HG03442 (cell line): Measurements from ENCODE around the gene TBX19.
"Not testable (repeated sequence)": the region's sequence is repeated elsewhere in the genome, so short reads cannot be mapped to it uniquely, and the experiment has no call there.

Experiments
- ATAC-seq: cut with Tn5 transposase; IDR thresholded peaks from one replicate; pipeline ENCODE4 v1.9.1; 2021; ENCODE audit warnings: mild to moderate bottlenecking, moderate library complexity; ENCODE audit not compliant: unreplicated experiment

The TBX19 gene

DNA sequence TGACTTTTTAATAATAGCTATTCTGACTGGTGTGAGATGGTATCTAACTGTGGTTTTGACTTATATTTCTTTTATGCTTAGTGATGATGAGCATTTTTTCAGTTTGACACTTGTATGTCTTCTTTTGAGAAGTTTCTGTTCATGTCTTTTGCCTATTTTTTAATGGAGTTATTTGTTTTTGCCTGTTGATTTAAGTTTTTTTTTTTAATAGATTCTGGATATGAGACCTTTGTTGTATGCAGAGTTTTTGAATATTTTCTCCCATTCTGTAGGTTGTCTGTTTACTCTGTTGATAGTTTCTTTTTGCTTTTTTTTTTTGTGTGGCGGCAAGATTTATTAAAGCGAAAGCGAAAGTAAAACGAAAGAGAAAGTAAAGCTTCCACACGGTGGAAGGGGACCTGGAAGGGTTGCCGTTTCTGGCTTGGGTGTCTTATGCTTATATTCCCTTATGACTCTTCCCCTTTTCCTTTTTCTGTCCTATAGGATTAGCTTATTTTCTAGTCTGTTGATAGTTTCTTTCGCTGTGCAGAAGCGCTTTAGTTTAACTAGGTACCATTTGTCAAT is 67.6 kb downstream of the TBX19 start:
- no peak for ATAC-seq

- ATAC-seq = not testable (repeated sequence)
Observed at GRCh38 chr1:168354335-168355269, 73.9 kb downstream of the TBX19 start.

DNA sequence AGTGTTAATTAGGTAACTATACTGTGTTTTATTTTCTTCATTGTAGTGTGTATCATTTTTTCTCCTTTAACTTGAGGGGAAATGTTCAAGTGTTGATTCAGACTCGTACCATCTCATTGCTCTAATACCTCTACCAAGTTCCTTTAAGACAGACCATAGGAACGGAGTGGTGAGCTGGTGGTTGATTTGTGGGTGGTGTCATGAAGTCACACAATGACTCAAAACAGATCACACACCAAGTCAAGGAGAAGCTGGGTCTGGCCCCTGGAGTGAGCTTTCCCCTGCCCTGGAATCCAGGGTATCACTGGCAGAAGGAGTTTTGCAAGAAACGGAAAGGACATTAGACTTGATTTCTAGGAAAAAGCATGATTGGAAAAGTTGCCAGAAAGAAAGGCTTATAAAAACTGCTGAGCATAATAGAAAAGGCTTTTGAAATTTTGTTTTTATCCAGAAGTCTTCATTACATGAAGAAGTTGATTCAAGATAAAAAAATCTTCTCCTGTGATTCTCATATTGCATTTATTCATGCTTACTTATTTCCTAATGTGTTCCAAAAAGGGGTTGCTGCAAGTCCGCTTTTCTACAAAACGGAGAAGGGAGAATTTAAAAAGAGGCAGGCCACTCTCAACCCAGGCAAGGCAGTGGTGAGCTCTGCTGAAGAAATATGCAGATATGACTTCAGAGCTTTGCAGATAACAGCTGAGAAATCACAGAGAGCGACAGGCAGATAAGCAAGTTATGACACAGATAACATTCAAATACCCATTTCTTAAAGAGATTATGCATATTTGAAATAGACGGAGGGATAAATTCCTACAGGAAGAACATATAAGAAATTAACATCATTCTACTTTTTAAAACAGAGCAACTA is 79.7 kb downstream of the TBX19 start:
- no peak for ATAC-seq

DNA sequence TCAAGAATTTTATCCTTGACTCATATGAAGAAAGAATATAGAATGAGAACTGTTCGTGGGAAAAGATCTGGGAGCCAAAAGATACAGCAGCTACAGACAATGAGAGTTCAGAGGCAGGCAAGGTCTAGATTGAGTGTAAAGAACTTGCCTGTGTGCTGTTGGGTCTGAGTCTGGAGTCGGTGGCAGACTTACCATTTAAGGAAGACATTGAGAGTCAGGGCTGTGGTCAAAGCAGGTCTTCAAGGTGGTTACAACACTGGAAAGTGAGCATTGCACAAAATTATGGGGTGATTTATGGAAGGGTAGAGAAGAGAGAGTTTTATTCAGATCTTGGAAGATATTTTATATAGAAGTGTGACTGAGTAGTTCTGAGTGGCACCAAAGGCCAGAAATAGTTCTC is 80.6 kb downstream of the TBX19 start:
- no peak for ATAC-seq

DNA sequence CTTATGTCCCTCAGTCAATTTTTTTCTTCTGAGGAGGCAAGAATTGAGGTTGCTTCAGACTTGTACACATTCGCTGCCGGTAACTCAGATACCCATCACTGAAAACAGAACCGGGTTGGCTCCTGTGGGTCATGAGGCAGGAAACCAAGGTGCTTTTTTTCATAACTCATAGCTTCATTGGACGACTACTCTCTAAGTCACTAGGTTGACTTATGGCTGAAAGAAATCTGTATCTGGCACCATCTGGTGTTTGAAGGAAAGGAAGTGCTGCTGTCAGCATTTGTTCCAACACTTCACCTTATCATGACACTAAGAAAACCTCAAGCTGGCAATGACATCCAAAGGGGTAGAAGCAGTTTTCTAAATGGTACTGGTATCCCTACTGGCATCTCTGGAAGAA is 82.3 kb downstream of the TBX19 start:
- ATAC-seq = no peak
